ENCODE data around the gene PTPN14. TPM values are rescaled to one million over a fixed set of nuclear protein-coding genes. Genes with fewer than 3 reads are reported as not detected.
"Not testable (repeated sequence)": the region's sequence is repeated elsewhere in the genome, so short reads cannot be mapped to it uniquely, and the experiment has no call there.

PTPN14 gene
- polyA plus RNA-seq, 4 donors, result 29.6 to 42.9 (median 33.5) TPM

DNA sequence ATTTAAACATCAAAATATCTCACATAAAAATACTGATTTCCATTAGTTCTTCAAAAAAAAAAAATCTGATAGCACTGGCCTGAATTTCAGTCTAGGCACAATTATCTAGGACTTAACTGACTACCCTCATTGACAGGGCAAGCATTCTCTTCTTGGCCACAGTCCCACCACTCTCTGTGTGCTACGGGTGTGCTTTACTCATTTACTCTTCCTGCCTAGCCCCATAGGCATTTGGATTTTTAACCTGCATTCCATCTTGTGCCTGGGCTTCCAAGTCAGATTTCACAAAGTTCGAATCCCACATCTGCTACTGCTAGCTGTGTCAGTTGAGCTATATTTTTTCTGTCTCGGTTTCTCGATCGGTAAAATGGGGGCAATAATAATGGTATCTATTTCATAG is 38.0 kb downstream of the PTPN14 start:
- no peak for DNase-seq (ENCODE audit: low read depth in 4 of 4, low spot score in 2 of 4)

DNA sequence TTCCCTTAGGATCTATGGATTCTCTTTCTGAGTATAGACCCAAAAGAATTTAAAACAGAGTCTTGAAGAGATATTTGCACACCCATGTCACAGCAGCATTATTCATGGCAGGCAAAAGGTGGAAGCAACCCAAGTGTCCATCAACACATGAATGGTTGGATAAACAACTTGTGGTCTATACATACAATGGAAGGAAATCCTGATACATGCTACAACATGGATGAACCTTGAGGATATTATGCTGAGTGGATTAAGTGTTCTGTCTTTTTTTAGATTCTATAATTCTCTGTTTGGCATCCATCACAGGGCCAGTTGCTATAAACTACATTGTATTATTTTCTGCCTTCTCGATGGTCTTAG is 39.8 kb downstream of the PTPN14 start:
- no peak for DNase-seq (ENCODE audit: low read depth in 4 of 4, low spot score in 2 of 4)

DNA sequence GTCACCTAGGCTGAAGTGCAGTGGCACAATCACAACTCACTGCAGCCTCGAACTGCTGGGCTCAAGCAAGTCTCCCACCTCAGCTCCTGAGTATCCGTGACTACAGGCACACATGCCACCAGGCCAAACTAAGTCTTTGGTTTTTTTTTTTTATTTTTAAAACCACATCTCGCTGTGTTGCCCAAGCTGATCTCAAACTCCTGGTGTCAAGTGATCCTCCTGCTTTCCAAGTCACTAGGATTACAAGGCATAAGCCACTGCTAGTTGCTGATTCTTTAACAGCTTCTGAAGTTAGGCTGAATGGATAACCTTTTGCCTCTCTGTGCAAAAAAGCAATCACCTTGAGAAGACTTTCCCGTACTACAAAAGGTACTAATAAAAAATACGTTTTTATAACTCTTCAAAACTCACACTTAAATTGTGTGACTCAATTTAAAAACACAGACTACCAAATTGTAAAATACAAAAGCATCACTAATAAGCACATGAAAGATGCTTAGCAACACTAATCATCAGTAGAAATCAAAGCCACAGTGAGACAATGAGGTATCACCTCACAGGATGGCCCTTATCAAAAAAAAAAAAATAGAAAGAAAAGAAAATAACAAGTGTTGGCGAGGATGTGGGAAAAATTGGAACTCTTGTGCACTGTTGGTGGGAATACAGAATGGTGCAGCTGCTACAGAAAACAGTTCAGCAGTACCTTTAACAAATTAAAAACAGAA is 40.3 kb downstream of the PTPN14 start:
- no peak for DNase-seq (ENCODE audit: low read depth in 4 of 4, low spot score in 2 of 4)

DNA sequence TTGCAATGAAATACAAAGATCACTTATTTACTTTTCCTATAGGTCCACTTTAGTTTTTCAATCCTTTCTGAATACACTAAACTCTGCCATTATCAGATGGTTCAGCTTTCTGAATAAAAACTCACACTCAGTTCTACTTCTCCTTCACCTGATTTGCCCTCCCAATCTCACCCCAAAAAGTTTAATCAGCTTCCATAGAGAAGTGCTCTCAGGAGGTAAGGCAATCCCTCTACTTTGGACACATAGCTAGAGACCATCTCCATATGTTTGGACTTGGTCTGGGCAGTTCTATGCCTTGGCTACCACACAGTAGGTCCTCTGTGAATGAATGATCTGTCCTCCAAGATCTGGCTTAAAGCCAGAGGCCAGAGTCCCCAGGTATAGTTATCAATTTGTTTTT is 40.9 kb downstream of the PTPN14 start:
- DNase-seq (ENCODE audit: low read depth in 4 of 4, low spot score in 2 of 4), result no peak

DNA sequence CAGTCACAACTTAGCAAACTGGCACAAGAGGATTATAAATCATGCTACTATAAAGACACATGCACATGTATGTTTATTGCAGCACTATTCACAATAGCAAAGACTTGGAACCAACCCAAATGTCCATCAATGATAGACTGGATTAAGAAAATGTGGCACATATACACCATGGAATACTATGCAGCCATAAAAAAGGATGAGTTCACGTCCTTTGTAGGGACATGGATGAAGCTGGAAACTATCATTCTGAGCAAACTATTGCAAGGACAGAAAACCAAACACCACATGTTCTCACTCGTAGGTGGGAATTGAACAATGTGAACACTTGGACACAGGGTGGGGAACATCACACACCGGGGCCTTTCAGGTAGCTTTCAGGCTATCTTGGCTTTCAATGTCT is 41.8 kb downstream of the PTPN14 start:
- DNase-seq (ENCODE audit: low read depth in 4 of 4, low spot score in 2 of 4), result not testable (repeated sequence)

DNA sequence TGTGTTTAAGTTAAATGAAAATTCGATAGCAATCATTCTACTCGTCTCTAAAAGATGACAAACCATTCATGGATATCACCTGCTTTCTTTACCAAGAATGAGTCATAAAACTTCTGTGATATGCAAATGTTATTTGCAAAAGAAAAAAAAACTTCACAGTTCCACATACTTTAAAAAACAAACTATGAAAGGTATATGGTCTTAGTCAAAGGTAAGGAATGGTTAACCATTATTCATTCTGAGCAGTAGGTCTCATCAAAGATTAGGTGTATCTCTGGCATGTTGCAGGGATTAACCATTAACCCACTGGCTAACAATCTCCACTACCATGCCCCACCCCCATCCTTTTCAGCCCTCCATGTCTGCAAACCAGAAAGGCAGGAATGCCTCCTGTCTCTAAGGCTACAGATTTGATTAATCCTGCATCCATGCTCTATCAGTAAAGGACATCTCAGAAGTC is 44.4 kb downstream of the PTPN14 start:
- DNase-seq (ENCODE audit: low read depth in 4 of 4, low spot score in 2 of 4), result no peak

DNA sequence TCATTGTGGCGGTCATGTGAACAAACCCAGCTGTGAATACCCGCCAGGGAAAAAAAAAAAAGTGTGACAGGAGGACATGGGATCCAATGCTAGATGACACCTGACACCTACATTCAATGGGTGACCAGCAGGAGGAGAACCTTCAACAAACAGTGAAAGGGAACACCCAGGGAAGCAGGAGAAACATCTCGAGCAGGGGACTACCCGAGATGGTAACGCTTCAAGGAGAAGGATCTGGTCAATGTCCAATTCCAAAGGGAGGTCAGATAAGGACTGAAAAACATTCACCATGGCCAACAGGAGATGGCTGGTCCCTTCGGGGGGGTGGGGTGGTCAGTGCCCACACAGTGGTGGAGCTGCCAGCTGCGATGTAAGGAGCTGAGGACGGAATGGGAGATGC is 46.3 kb downstream of the PTPN14 start:
- no peak for DNase-seq (ENCODE audit: low read depth in 4 of 4, low spot score in 2 of 4)

DNA sequence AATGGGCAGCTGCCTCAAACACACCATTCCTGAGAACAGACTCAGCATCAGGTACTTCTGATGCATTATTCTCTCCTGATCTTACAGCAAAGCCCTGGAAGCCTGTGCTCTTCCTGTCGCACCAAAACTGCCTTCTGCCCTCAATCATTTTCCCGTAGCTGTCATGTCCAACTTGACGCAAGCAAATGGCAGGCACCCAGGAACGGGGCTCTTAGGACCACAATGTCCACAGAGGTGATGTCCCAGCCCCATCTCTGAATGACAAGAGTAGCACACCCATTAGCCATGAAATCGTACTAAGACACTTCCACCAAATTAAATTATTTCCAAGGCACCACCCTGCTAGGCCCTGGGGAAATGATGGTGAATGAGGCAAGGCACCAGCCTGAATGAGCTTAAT is 47.1 kb downstream of the PTPN14 start:
- no peak for DNase-seq (ENCODE audit: low read depth in 4 of 4, low spot score in 2 of 4)

DNA sequence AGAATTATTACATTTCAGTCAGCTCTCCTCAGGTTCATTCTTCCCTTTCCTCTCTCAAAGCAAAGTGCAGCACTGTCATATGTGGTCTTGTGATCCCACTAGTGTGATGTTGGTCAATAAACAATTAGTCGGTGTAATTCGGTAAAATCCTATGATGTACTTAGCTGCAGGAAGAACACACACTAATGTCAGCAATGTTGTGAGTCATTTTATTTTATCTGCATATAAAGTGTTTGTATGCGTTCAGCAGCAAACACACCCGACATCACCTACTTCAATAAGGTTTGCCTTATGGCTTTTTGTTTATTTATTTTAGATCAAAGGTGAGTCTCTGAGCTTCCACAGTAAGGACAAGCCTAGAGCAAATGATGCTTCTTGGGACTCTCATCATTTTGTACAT is 47.8 kb downstream of the PTPN14 start:
- DNase-seq (ENCODE audit: low read depth in 4 of 4, low spot score in 2 of 4), result no peak

DNA sequence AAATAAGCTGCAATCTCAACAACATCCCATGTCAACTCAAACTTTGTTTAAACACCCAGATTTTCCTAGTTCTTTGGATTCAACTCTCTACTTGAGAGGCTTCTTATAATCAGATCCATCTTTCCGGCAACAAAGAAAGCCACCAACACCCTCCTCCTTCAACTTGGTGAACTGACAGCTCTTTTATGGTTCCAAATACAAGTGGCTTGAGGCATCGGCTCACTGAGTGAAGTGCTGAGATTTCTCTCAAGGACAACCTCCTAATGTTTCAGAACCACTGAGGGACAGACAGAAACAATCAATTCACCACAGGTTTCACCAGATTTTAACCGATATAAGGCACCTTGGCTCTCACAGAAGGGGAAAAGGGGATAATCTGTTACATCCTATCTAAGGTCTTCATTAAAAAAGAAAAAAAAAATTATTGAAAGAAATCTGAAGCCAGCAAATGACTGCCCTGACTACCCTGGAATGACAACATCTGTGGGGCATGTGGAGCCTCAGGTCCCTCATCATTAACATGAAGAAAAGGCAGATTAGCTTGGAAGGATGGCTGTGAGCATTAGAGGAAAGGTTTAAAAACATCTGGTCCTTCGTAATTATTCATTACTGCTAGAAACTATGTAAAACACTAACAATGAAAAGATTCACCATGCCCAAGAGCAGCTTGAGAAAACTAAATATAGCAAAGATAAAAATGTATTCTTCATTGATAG is 50.9 kb downstream of the PTPN14 start:
- no peak for DNase-seq (ENCODE audit: low read depth in 4 of 4, low spot score in 2 of 4)

DNA sequence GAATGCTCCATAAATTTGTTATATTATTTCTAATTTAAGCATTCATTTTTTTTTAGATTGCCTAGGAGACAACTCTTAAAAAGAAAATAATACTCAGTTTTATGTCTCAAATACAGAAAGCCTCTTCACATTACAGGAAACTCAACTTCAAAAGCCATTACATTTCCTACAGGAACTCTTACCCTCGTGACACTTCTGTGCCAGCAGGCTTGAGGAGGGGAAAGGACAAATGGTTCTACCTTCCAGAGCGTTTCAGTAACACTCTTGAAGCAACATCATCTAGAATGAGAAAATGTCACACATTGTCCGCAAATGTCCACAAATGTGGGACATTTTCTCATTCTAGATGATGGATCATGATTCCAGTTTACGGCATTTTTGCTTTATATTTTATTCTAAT is 51.7 kb downstream of the PTPN14 start:
- no peak for DNase-seq (ENCODE audit: low read depth in 4 of 4, low spot score in 2 of 4)

DNA sequence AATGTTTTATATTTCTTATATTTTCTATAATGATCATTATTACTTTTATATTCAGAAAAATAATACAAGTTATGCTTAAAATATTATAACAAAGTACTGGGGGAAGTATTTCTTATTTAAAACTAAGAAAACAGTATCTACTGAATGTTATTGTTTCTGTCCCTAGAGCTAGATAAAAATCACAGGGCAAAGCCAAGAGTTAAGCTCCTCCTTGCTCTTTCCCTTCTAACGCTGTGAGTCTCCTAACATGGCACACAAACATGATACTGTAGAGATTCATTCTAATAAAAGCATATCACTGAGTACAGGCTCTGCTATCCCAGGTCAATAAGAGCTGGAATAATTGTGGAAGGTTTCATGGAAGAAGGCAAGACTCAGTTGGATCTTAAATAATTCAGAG is 53.4 kb downstream of the PTPN14 start:
- no peak for DNase-seq (ENCODE audit: low read depth in 4 of 4, low spot score in 2 of 4)

DNA sequence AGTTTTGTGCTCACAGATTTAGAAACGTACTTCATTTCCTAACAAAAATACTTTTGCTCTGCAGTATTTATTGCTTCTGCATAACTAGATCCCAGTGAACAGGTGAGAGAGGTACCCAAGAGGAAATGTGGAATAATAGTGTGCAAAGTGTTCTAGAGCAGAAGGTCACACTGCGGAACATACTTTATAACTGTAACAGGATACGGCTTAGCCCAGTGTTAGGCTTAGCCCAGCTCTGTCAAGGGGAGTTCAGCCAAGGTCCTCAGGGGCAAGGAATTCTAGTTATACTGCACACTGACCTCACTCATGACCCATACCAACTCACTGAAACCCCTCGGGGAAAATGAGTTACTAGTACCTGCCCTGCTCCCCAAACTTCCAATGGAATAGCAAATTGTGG is 55.3 kb downstream of the PTPN14 start:
- DNase-seq (ENCODE audit: low read depth in 4 of 4, low spot score in 2 of 4), result no peak

DNA sequence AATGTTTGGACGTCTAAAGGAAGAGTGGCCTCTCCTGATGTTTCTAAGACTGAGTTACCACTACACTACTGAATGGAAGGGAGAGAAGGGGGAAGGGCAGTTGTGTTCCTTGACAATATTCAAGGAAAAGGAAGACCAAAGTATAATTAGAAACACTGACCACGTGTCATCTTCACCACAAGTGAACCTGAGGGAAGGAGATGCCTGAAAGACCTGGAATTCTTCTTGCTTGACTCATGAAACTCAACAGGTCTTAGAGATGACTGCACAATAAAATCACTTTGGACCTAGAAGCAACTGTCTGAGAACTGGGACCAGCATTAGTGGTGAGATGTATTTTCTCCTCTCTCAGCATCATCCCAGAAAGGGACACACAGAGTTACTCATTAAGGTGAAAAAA is 56.7 kb downstream of the PTPN14 start:
- no peak for DNase-seq (ENCODE audit: low read depth in 4 of 4, low spot score in 2 of 4)

DNA sequence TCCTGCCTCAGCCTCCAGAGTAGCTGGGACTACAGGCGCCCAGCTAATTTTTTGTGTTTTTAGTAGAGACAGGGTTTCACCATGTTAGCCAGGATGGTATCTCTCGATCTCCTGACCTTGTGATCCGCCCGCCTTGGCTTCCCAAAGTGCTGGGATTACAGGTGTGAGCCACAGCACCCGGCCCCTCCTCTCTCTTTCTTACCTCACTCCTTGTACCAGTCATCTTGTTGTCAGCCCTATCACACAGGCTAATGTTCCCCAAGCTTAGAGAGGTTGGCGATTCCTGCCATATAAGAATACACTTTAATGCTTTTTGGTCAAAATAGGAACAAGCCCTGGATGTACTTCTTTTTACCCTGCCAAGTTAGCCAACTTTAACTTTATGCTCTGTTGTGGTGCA is 57.2 kb downstream of the PTPN14 start:
- DNase-seq (ENCODE audit: low read depth in 4 of 4, low spot score in 2 of 4), result not testable (repeated sequence)

DNA sequence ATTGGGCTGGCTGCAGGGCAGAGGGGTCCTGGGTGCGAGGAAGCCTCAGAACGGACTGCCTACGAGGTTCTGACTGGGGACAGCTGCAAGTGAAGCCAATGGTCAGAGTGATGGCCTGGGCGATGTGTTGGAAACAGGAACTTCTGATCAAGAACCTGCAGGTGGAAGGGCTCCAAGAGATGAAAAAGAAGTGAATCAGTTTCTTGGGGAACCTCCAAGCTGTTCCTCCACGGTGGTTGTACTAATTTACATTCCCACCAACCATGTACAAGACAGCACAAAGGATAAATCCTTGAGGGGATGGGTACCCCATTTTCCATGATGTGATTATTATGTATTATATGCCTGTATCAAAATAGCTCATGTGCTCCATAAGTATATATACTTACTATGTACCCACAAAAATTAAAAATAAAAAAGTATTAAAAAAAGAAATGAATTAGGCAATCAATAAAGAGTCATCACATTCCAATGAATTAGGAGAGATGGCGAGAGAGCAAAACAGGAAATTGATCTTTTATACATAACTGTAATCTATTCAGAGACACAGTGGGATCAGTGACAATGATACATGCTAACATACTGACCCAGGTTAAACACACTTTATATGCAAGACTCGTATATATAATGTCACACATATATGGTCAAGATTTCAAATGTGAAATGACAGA is 58.1 kb downstream of the PTPN14 start:
- DNase-seq (ENCODE audit: low read depth in 4 of 4, low spot score in 2 of 4), result no peak

DNA sequence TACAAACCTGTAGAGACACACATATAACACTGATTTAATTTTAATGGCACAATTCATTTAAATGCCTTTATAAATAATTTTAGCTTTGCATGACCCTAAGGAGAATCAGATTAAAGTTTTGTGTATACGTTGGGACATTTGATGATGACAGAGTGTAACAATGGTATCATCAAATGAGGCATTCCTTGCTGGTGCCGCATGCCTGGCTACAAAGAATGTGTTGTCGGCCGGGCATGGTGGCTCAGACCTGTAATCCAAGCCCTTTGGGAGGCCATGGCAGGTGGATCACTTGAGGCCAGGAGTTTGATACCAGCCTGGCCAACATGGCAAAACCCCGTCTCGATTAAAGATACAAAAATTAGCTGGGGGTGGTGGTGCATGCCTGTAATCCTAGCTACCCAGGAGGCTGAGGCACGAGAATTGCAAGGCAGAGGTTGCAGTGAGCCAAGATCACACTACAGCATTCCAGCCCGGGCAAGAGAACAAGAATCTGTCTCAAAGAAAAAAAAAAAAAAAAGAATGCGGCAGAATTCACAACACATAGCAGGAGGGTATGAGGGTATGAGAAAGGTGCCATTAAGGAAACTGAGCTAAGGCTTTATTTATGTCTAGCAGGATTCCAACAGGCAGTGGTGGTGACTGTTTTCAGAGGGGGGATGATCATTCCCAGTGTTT is 58.9 kb downstream of the PTPN14 start:
- DNase-seq (ENCODE audit: low read depth in 4 of 4, low spot score in 2 of 4), result no peak

DNA sequence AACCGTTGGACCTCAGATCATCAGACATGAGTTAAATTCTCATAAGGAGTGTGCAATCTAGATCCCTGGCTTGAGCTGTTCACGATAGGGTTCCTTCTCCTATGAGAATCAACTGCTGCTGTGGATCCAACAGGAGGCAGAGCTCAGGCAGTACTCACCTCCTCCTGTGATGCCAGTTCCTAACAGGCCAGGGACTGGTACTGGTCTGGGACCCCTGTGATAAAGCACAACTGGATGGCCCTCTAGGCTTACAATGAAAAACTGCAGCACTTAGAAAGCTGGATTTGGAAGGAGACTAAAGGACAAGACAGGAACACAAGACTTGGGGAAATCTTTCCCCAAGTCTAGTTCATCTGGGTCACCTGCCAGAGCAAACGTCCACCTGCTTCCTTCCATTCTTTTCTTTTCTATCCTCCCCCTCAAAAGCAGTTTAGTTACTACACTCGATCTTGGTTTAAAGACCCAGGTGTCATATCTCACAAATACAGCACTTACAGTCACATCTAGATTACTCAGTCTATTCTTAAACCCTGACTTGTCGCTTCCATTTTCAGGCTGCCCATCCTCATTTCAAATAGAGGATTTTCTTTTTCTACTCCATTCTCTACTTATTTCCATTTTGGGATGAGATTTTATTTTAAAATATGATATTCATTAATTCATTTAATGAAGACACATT is 59.8 kb downstream of the PTPN14 start:
- DNase-seq (ENCODE audit: low read depth in 4 of 4, low spot score in 2 of 4), result no peak

DNA sequence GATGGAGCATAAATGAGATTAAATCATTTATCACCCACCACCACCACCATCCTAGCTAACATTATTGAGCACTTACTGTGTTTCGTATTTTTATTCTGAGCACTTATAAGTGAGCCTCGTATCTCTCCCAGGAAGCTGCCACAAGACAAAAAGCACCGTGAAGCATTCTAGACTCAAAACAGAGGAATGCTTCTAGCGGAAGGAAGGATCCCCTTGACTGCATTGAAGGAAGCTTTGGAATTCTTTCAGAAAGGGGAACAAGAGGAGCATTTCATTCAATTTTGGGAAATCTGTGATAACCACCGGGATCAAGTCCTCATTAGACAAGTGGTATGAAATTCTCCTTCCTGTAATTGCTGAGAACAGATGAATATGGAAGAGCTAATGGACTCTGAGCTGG is 66.3 kb downstream of the PTPN14 start:
- no peak for DNase-seq (ENCODE audit: low read depth in 4 of 4, low spot score in 2 of 4)

DNA sequence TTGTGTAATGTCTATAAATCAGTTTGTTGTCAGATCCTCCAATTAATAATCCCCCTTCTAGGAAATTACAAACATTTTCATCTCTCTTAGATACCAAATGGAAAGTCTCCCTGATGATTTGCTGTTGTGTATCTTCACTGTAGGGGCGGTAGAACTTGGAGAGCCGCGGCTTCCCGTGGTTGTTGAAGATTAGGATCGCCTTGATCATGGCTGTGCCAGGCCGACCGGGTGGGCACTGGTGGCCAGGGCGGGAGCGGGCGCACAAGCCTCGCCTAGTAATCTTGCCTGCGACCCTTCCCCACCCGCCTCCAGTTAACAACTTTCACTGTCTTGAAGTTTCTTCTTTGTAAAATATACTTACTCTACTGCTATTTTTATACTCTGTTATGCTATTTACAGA is 68.2 kb downstream of the PTPN14 start:
- not testable (repeated sequence) for DNase-seq (ENCODE audit: low read depth in 4 of 4, low spot score in 2 of 4)
